ENCODE data around the gene MME. TPM values are rescaled to one million over a fixed set of nuclear protein-coding genes. Genes with fewer than 3 reads are reported as not detected.

Gene MME
- total RNA-seq, 1 experiment from 2014 or later: 0.52 TPM

GRCh38 chr3:155218462-155218861, 138.3 kb downstream of the MME start:
- TF ChIP-seq, protein P1, sequence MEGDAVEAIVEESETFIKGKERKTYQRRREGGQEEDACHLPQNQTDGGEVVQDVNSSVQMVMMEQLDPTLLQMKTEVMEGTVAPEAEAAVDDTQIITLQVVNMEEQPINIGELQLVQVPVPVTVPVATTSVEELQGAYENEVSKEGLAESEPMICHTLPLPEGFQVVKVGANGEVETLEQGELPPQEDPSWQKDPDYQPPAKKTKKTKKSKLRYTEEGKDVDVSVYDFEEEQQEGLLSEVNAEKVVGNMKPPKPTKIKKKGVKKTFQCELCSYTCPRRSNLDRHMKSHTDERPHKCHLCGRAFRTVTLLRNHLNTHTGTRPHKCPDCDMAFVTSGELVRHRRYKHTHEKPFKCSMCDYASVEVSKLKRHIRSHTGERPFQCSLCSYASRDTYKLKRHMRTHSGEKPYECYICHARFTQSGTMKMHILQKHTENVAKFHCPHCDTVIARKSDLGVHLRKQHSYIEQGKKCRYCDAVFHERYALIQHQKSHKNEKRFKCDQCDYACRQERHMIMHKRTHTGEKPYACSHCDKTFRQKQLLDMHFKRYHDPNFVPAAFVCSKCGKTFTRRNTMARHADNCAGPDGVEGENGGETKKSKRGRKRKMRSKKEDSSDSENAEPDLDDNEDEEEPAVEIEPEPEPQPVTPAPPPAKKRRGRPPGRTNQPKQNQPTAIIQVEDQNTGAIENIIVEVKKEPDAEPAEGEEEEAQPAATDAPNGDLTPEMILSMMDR (IDR thresholded peaks at IDR 0.05; ENCODE audit: insufficient read depth in 1 of 2, low read depth in 1 of 2, low read length in 1 of 2, severe bottlenecking in 1 of 2, unreplicated experiment in 1 of 2): no peak
- no peaks in the 10 kb centered on the region for H3K9me3 Mint-ChIP-seq (ENCODE audit: unreplicated experiment)
- no peaks in the 10 kb centered on the region for H3K36me3 Mint-ChIP-seq (ENCODE audit: insufficient read depth, unreplicated experiment)
- Histone ChIP-seq H3K27me3 (replicated peaks; ENCODE audit: control insufficient read depth, insufficient read depth, low read length) (no peaks in the 10 kb centered on the region), H3K4me1 (no peaks in the 10 kb centered on the region), H3K36me3 (ENCODE audit: control insufficient read depth, insufficient read depth, low read length) (no peaks in the 10 kb centered on the region), H3K9me3 (no peaks in the 10 kb centered on the region), H3K4me3 (ENCODE audit: low read depth, low read length) (no peak overlapping the region)
- H3K27ac Mint-ChIP-seq (ENCODE audit: unreplicated experiment): no peak overlapping the region
- no peak for DNase-seq
- H3K4me3 Mint-ChIP-seq (ENCODE audit: unreplicated experiment): no peak overlapping the region
- BruUV-seq (replicated peaks): no TSS peak
- POLR2A ChIA-PET: no interaction called here
- intact Hi-C loops (cut with micrococcal nuclease; ENCODE audit: unreplicated experiment): no loop called here
- peaks cover 3% of the 10 kb centered on the region for H3K27me3 Mint-ChIP-seq (ENCODE audit: insufficient read depth, unreplicated experiment)
- H3K4me1 Mint-ChIP-seq (ENCODE audit: low read depth, unreplicated experiment): no peaks in the 10 kb centered on the region
- CTCF ChIA-PET: no interaction called here

GRCh38 chr3:155219106-155219505, 139.0 kb downstream of the MME start:
- Histone ChIP-seq H3K9me3 (no peaks in the 10 kb centered on the region), H3K36me3 (ENCODE audit: control insufficient read depth, insufficient read depth, low read length) (no peaks in the 10 kb centered on the region), H3K27me3 (replicated peaks; ENCODE audit: control insufficient read depth, insufficient read depth, low read length) (no peaks in the 10 kb centered on the region), H3K4me3 (ENCODE audit: low read depth, low read length) (no peak overlapping the region), H3K4me1 (no peaks in the 10 kb centered on the region)
- ChIA-PET CTCF (no interaction called here), POLR2A (no interaction called here)
- H3K27me3 Mint-ChIP-seq (ENCODE audit: insufficient read depth, unreplicated experiment): peaks cover 3% of the 10 kb centered on the region
- intact Hi-C loops (cut with micrococcal nuclease; ENCODE audit: unreplicated experiment): no loop called here
- no peak for DNase-seq
- no TSS peak for BruUV-seq (replicated peaks)
- no peaks in the 10 kb centered on the region for H3K36me3 Mint-ChIP-seq (ENCODE audit: insufficient read depth, unreplicated experiment)
- no peaks in the 10 kb centered on the region for H3K9me3 Mint-ChIP-seq (ENCODE audit: unreplicated experiment)
- no peaks in the 10 kb centered on the region for H3K4me1 Mint-ChIP-seq (ENCODE audit: low read depth, unreplicated experiment)
- no peak overlapping the region for H3K4me3 Mint-ChIP-seq (ENCODE audit: unreplicated experiment)
- TF ChIP-seq, protein P1 (IDR thresholded peaks at IDR 0.05; ENCODE audit: insufficient read depth in 1 of 2, low read depth in 1 of 2, low read length in 1 of 2, severe bottlenecking in 1 of 2, unreplicated experiment in 1 of 2): no peak
- no peak overlapping the region for H3K27ac Mint-ChIP-seq (ENCODE audit: unreplicated experiment)

GRCh38 chr3:155225417-155225816, 145.3 kb downstream of the MME start:
- Mint-ChIP-seq H3K9me3 (ENCODE audit: unreplicated experiment) (no peaks in the 10 kb centered on the region), H3K4me1 (ENCODE audit: low read depth, unreplicated experiment) (no peaks in the 10 kb centered on the region), H3K27ac (ENCODE audit: unreplicated experiment) (no peak overlapping the region), H3K4me3 (ENCODE audit: unreplicated experiment) (no peak overlapping the region), H3K36me3 (ENCODE audit: insufficient read depth, unreplicated experiment) (no peaks in the 10 kb centered on the region), H3K27me3 (ENCODE audit: insufficient read depth, unreplicated experiment) (peaks cover 6% of the 10 kb centered on the region)
- H3K4me3 ChIP-seq (ENCODE audit: low read depth, low read length): no peak overlapping the region
- ChIA-PET POLR2A (no interaction called here), CTCF (no interaction called here)
- H3K9me3 ChIP-seq: no peaks in the 10 kb centered on the region
- H3K36me3 ChIP-seq (ENCODE audit: control insufficient read depth, insufficient read depth, low read length): no peaks in the 10 kb centered on the region
- intact Hi-C loops (cut with micrococcal nuclease; ENCODE audit: unreplicated experiment): no loop called here
- H3K27me3 ChIP-seq (replicated peaks; ENCODE audit: control insufficient read depth, insufficient read depth, low read length): no peaks in the 10 kb centered on the region
- TF ChIP-seq, protein P1 (IDR thresholded peaks at IDR 0.05; ENCODE audit: insufficient read depth in 1 of 2, low read depth in 1 of 2, low read length in 1 of 2, severe bottlenecking in 1 of 2, unreplicated experiment in 1 of 2): no peak
- no peak for DNase-seq
- no TSS peak for BruUV-seq (replicated peaks)
- no peaks in the 10 kb centered on the region for H3K4me1 ChIP-seq

Measured in Caco-2 (cell line).